Measurements from ENCODE around the gene JSRP1. TPM values are rescaled to one million over a fixed set of nuclear protein-coding genes. Genes with fewer than 3 reads are reported as not detected.

Gene JSRP1
- total and polyA plus RNA-seq, 4 donors, result 0.25 to 0.45 (median 0.39) TPM; not detected in 1

DNA sequence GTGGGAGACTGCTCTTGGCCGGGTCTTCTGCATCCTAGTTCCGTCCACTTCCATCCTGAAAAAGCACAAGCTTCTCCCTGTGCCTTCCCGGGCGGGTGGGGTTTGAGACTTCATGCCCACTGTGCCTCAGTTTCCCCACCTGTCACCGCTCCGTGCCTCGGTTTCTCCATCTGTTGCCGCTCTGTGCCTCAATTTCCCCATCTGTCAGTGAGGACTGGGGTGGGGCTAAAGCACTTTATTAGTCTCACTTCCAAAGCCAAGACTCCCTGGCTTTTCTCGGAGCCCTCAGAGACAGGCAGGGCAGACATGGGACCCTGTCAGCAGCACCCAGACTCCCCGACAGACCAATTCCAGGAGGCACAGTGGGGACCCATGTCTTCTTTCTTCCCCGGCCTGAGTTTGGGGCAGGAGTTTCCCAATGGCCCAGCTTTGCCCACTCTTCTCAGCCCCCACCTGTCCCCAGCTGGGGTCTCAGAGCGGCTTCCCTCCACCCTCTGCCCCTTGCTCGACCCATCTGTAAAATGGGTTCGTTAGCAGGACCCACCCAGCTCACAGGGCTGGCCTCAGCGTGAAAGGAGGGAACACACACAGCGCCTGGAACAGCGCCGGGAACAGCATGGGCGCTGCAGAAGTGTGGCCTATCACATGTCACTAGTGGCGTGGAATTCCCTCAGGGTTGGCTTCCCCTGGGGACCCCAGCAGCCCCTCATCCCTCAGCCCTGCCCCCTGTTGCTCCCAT lies 30.4 kb upstream of the JSRP1 start (continued):
- TF ChIP-seq, protein P1, sequence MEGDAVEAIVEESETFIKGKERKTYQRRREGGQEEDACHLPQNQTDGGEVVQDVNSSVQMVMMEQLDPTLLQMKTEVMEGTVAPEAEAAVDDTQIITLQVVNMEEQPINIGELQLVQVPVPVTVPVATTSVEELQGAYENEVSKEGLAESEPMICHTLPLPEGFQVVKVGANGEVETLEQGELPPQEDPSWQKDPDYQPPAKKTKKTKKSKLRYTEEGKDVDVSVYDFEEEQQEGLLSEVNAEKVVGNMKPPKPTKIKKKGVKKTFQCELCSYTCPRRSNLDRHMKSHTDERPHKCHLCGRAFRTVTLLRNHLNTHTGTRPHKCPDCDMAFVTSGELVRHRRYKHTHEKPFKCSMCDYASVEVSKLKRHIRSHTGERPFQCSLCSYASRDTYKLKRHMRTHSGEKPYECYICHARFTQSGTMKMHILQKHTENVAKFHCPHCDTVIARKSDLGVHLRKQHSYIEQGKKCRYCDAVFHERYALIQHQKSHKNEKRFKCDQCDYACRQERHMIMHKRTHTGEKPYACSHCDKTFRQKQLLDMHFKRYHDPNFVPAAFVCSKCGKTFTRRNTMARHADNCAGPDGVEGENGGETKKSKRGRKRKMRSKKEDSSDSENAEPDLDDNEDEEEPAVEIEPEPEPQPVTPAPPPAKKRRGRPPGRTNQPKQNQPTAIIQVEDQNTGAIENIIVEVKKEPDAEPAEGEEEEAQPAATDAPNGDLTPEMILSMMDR (IDR thresholded peaks at IDR 0.05; ENCODE audit: low read depth, low read length, missing input control), result no peak

- WGBS, result 96% methylated on average over 8 of the region's 8 CpGs
These were observed 27.8 kb upstream of the JSRP1 start for GRCh38 chr19:2283835-2284507.

More at GRCh38 chr19:2283835-2284507, 27.8 kb upstream of the JSRP1 start:
- no peaks in the 10 kb centered on the region for H3K4me1 ChIP-seq (ENCODE audit: control insufficient read depth in 4 of 4, insufficient read depth in 4 of 4, low read length in 3 of 4)
- DNase-seq (ENCODE audit: low spot score), result no peak
- H3K27me3 ChIP-seq (ENCODE audit: control insufficient read depth in 4 of 4, insufficient read depth in 4 of 4, low read length in 3 of 4), result no peaks in the 10 kb centered on the region
- TF ChIP-seq JUND (IDR thresholded peaks at IDR 0.05) (no peak), YY1 (IDR thresholded peaks at IDR 0.05) (no peak), SP1 (IDR thresholded peaks at IDR 0.05) (no peak), HNF4G (IDR thresholded peaks at IDR 0.05) (no peak), TAF1 (conservative IDR thresholded peaks at IDR 0.05) (no peak), REST (IDR thresholded peaks at IDR 0.05) (no peak), EGR1 (IDR thresholded peaks at IDR 0.05; ENCODE audit: low read depth in 2 of 2) (no peak), ATF3 (IDR thresholded peaks at IDR 0.05) (no peak), GABPA (IDR thresholded peaks at IDR 0.05 in 1 of 2, conservative IDR thresholded peaks at IDR 0.05 in 1 of 2) (no peak), NR2F2 (IDR thresholded peaks at IDR 0.05) (no peak), RXRA (IDR thresholded peaks at IDR 0.05) (no peak), FOXA1 (IDR thresholded peaks at IDR 0.05) (no peak), FOXA2 (IDR thresholded peaks at IDR 0.05) (no peak), HNF4A (conservative IDR thresholded peaks at IDR 0.05) (no peak), MAX (IDR thresholded peaks at IDR 0.05) (no peak), RAD21 (IDR thresholded peaks at IDR 0.05) (no peak)
- TF ChIP-seq, protein P2, sequence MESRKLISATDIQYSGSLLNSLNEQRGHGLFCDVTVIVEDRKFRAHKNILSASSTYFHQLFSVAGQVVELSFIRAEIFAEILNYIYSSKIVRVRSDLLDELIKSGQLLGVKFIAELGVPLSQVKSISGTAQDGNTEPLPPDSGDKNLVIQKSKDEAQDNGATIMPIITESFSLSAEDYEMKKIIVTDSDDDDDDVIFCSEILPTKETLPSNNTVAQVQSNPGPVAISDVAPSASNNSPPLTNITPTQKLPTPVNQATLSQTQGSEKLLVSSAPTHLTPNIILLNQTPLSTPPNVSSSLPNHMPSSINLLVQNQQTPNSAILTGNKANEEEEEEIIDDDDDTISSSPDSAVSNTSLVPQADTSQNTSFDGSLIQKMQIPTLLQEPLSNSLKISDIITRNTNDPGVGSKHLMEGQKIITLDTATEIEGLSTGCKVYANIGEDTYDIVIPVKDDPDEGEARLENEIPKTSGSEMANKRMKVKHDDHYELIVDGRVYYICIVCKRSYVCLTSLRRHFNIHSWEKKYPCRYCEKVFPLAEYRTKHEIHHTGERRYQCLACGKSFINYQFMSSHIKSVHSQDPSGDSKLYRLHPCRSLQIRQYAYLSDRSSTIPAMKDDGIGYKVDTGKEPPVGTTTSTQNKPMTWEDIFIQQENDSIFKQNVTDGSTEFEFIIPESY (IDR thresholded peaks at IDR 0.05), result no peak
- TF ChIP-seq, protein P1 (IDR thresholded peaks at IDR 0.05; ENCODE audit: low read depth, low read length, missing input control), result no peak
- no peaks in the 10 kb centered on the region for H3K9me3 ChIP-seq (ENCODE audit: control insufficient read depth in 4 of 4, low read length in 3 of 4)
- H3K27ac ChIP-seq (ENCODE audit: low read depth in 1 of 2, low read length in 2 of 2), result no peak overlapping the region
- H3K36me3 ChIP-seq (ENCODE audit: control insufficient read depth in 4 of 4, insufficient read depth in 3 of 4, low read depth in 1 of 4, low read length in 3 of 4), result no peaks in the 10 kb centered on the region
- H3K4me3 ChIP-seq (ENCODE audit: low read depth in 1 of 3, low read length in 3 of 3), result no peak overlapping the region
- no peak overlapping the region for H3K9ac ChIP-seq (ENCODE audit: low read depth in 1 of 2, low read length in 2 of 2)
